Psoas muscle (tissue), 8 donors: Measurements from ENCODE around the gene UTP4. TPM values are rescaled to one million over a fixed set of nuclear protein-coding genes. Genes with fewer than 3 reads are reported as not detected.

Experiments used
- ATAC-seq, 4 donors: fragments of 200-7000 bp; cut with Tn5 transposase; one replicate each; pipeline ENCODE4 v1.9.1; 2020; ENCODE audit warnings: moderate library complexity in 3 of 4, mild to moderate bottlenecking in 2 of 4
- DNase-seq, 2 donors: peaks; one replicate each; pipeline ENCODE4 v3.0.0-alpha.2; 2020
- H3K27ac ChIP-seq: fragments of 200-600 bp; one replicate; pipeline ENCODE4 v1.8.0; 2022
- H3K27me3 ChIP-seq, 3 donors: fragments of 200-600 bp in 1 of 3; one replicate each; pipeline versions ENCODE4 v1.6.1 to v1.8.0; 2013 to 2022; ENCODE audit warnings: low read length in 2 of 3, mild to moderate bottlenecking in 2 of 3, moderate library complexity in 1 of 3; ENCODE audit not compliant: insufficient read depth in 3 of 3
- H3K36me3 ChIP-seq, 2 donors: fragments of 200-600 bp in 1 of 2; one replicate each; pipeline versions ENCODE4 v1.6.1 to v1.8.0; 2013 to 2022; ENCODE audit warnings: low read depth in 1 of 2, mild to moderate bottlenecking in 1 of 2, moderate library complexity in 1 of 2; ENCODE audit not compliant: insufficient read depth in 1 of 2
- H3K4me1 ChIP-seq: fragments of 200-600 bp; one replicate; pipeline ENCODE4 v1.8.0; 2022
- H3K4me3 ChIP-seq: fragments of 200-600 bp; one replicate; pipeline ENCODE4 v1.8.0; 2022; ENCODE audit warnings: mild to moderate bottlenecking
- H3K9me3 ChIP-seq: fragments of 200-600 bp; one replicate; pipeline ENCODE4 v1.8.0; 2022
- CTCF ChIP-seq: fragments of 200-600 bp; IDR thresholded peaks from one replicate; pipeline ENCODE4 v1.8.0; 2022; ENCODE audit warnings: antibody characterized with exemption
- whole genome bisulfite sequencing, 3 donors: extraction: QIAGEN DNeasy Blood & Tissue Kit; methylation state at CpG; one replicate each; pipeline versions ENCODE4 v1.1.6 to v1.1.7; 2013; 5-methylcytosine and 5-hydroxymethylcytosine counted together
- intact Hi-C, 2 donors: fragments of 100-400 bp; cut with DNase I; formaldehyde crosslinking; loops; one replicate each; pipeline versions ENCODE4 v1.11.0 to v1.14.2; 2022
- polyA plus RNA-seq, 3 donors: library from polyadenylated mRNA; stranded (reverse); fragments of 200-250 nt; gene quantifications; one replicate each; pipeline ENCODE4 v1.2.3, GENCODE V29; 2013
- total RNA-seq, 4 donors: library from RNA; stranded (reverse); fragmentation: NEBNext Ultra II Directional in 2 of 4; extraction: Animal tissue kit (Norgen Biotek cat#: 25700) in 2 of 4; gene quantifications; one replicate each; pipeline versions ENCODE4 v1.2.1 to v1.2.4, GENCODE V29; 2021 to 2023
- donor health status: healthy with polysubstance abuse.
- donor health status: DM: no; HTN: no; CAD: no; lungs with moderate emphysema.
- donor health status: Bipolar disorder and iron deficiency.
- donor health status: healthy.
- donor health status: DM: yes; HTN: yes; CAD: no.
- donor health status: DM: no; HTN: no; CAD: no.
- donor health status: DM: no; HTN: no; CAD: no.
- donor health status: DM: yes; HTN: yes; CAD: no.

The UTP4 gene
- total and polyA plus RNA-seq, 7 donors, result 38.8 to 107 (median 73.8) TPM

- DNase-seq, result no peak
- TF ChIP-seq CTCF, result no peak
- no peak overlapping the region for H3K27ac ChIP-seq
- intact Hi-C loops, result no loop called here
- no peaks in the 10 kb centered on the region for H3K27me3 ChIP-seq
- H3K36me3 ChIP-seq, result no peaks in the 10 kb centered on the region
- no peak for ATAC-seq
- H3K4me3 ChIP-seq, result no peak overlapping the region
- no peaks in the 10 kb centered on the region for H3K9me3 ChIP-seq
- H3K4me1 ChIP-seq, result peaks cover 11% of the 10 kb centered on the region
Observed at GRCh38 chr16:69204172-69204571, 71.7 kb downstream of the UTP4 start.

DNA sequence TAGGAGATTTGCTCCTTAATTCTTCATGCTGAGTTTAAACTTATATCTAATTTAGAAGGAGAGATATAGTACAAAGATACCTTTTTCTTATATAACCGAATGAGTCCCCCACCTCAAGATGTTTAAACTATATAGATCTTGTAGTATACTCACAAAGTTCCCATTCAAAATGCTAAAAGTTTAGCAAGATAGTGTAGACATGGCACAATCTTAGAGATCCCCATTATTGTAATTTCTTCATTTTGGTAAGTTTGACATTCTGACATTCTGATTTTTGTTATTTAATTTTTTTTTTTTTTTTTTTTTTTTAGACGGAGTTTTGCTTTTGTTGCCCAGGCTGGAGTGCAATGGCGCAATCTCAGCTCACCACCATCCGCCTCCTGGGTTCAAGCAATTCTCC lies 77.3 kb downstream of the UTP4 start:
- no peak for ATAC-seq

GRCh38 chr16:69217433-69217832 lies 85.0 kb downstream of the UTP4 start:
- TF ChIP-seq CTCF, result no peak
- Histone ChIP-seq H3K36me3 (no peaks in the 10 kb centered on the region), H3K9me3 (no peaks in the 10 kb centered on the region), H3K27me3 (no peaks in the 10 kb centered on the region), H3K27ac (no peak overlapping the region), H3K4me3 (no peak overlapping the region), H3K4me1 (peaks cover 17% of the 10 kb centered on the region)
- intact Hi-C loops, result no loop called here
- no peak for ATAC-seq
- WGBS, 3 donors, result 90 to 98% (median 92%) methylated on average over 1 of the region's 1 CpG
- no peak for DNase-seq

More for the DNA sequence above, 77.3 kb downstream of the UTP4 start:
- Histone ChIP-seq H3K4me3 (no peak overlapping the region), H3K36me3 (no peaks in the 10 kb centered on the region), H3K27me3 (no peaks in the 10 kb centered on the region), H3K27ac (no peak overlapping the region), H3K9me3 (no peaks in the 10 kb centered on the region), H3K4me1 (peaks cover 2% of the 10 kb centered on the region)
- no peak for TF ChIP-seq CTCF
- intact Hi-C loops, result no loop called here
- no peak for DNase-seq
- 92 to 95% (median 95%) methylated on average over 4 of the region's 4 CpGs for WGBS, 3 donors

Other genes with a start within 250 kb of the UTP4 start
- gene HAS3, start 27.0 kb upstream of the UTP4 start, total RNA-seq, result 1 to 10 TPM in 2 of 4 donors, under 1 TPM in 2; 0.40 to 1.8 (median 1.00) TPM
- under 1 TPM; 0.51 to 0.86 (median 0.76) TPM for gene HAS3, start 27.0 kb upstream of the UTP4 start, polyA plus RNA-seq
- gene CHTF8, start 61 bp upstream of the UTP4 start, total RNA-seq, result 10 to 100 TPM; 26.2 to 69.1 (median 49.9) TPM
- gene CHTF8, start 61 bp upstream of the UTP4 start, polyA plus RNA-seq, result 10 to 100 TPM; 28.3 to 63.6 (median 46.7) TPM
- gene SNTB2, start 54.5 kb downstream of the UTP4 start, total RNA-seq, result 10 to 100 TPM; 12.6 to 19.4 (median 14.7) TPM
- 1 to 10 TPM; 2.7 to 8.4 (median 6.5) TPM for gene SNTB2, start 54.5 kb downstream of the UTP4 start, polyA plus RNA-seq
- 10 to 100 TPM; 46.2 to 60.6 (median 55.5) TPM for gene VPS4A, start 178.7 kb downstream of the UTP4 start, total RNA-seq
- 10 to 100 TPM; 38.1 to 76.2 (median 56.5) TPM for gene VPS4A, start 178.7 kb downstream of the UTP4 start, polyA plus RNA-seq
- gene PDF, start 197.9 kb downstream of the UTP4 start, total RNA-seq, result 10 to 100 TPM in 2 of 4 donors, 1 to 10 TPM in 2; 8.7 to 16.4 (median 11.0) TPM
- 10 to 100 TPM in 1 of 3 donors, 1 to 10 TPM in 2; 6.8 to 19.8 (median 7.8) TPM for gene PDF, start 197.9 kb downstream of the UTP4 start, polyA plus RNA-seq
- 10 to 100 TPM; 28.3 to 36.5 (median 35.4) TPM for gene COG8, start 206.9 kb downstream of the UTP4 start, total RNA-seq
- gene COG8, start 206.9 kb downstream of the UTP4 start, polyA plus RNA-seq, result 10 to 100 TPM; 16.7 to 25.3 (median 22.6) TPM
- 10 to 100 TPM; 12.8 to 24.8 (median 16.6) TPM for gene NIP7, start 207.1 kb downstream of the UTP4 start, total RNA-seq
- gene NIP7, start 207.1 kb downstream of the UTP4 start, polyA plus RNA-seq, result 10 to 100 TPM in 2 of 3 donors, 1 to 10 TPM in 1; 9.2 to 21.1 (median 15.6) TPM
- gene TMED6, start 219.1 kb downstream of the UTP4 start, total RNA-seq, result under 1 TPM in 2 of 4 donors, not detected in 2; 0.26 to 0.34 TPM
- under 1 TPM in 2 of 3 donors, not detected in 1; 0.09 to 0.13 TPM for gene TMED6, start 219.1 kb downstream of the UTP4 start, polyA plus RNA-seq